HepG2 (cell line): ENCODE results near the gene AGAP1. TPM values are rescaled to one million over a fixed set of nuclear protein-coding genes. Genes with fewer than 3 reads are reported as not detected.

Source experiments
- ATAC-seq: fragments of 200-7000 bp; cut with Tn5 transposase; 3 replicates; pipeline ENCODE4 v1.9.1; 2020; ENCODE audit warnings: mild to moderate bottlenecking, moderate library complexity
- BruUV-seq: library from RNA; stranded (reverse); fragments of 400-500 nt; replicated peaks from 2 replicates; lab custom pipeline; 2021; lab: Mats Ljungman, UMichigan
- CTCF ChIA-PET: fragments of 300-600 bp; formaldehyde crosslinking; extraction: SDS; loops from one replicate; lab custom pipeline; 2021; ENCODE audit warnings: low total read pairs, inconsistent platforms, low intra/inter-chr PET ratio; lab: Yijun Ruan, JAX
- POLR2A ChIA-PET: fragments of 350-600 bp; sonication (Branson Sonifier 250); formaldehyde crosslinking; loops from one replicate; lab custom pipeline; 2020; ENCODE audit warnings: antibody characterized with exemption, inconsistent platforms; lab: Yijun Ruan, JAX
- DNase-seq: peaks from one replicate; pipeline ENCODE4 v3.0.0-alpha.2; 2015; ENCODE audit warnings: low spot score
- FAIRE-seq: peaks from 3 replicates; lab custom pipeline; 2011; peaks lifted over from hg19 to GRCh38; lab: Jason Lieb, UNC
- H2AFZ ChIP-seq: one replicate; pipeline ENCODE4 v1.6.1; 2011; ENCODE audit warnings: low read length, inconsistent platforms
- H3K27ac ChIP-seq: fragments of 300-600 bp; 3 replicates; pipeline ENCODE4 v1.8.0; 2011; ENCODE audit warnings: mixed run types, mild to moderate bottlenecking, mixed read lengths, low read length, inconsistent platforms; ENCODE audit not compliant: insufficient read depth; ENCODE audit errors: extremely low read length
- H3K27me3 ChIP-seq, 2 experiments: fragments of 200-600 bp in 1 of 2; 2 replicates in 1 of 2; 3 replicates in 1 of 2; pipeline versions ENCODE4 v1.6.0 to v1.8.0; 2011; ENCODE audit warnings: low read length in 2 of 2, mild to moderate bottlenecking in 2 of 2, moderate library complexity in 2 of 2, inconsistent platforms in 1 of 2; ENCODE audit not compliant: insufficient read depth in 2 of 2, control insufficient read depth in 1 of 2
- H3K36me3 ChIP-seq, 2 experiments: fragments of 200-600 bp in 1 of 2; replicated peaks in 1 of 2; 2 replicates in 1 of 2; 3 replicates in 1 of 2; pipeline versions ENCODE4 v1.5.1 to v1.8.0; 2011; ENCODE audit warnings: low read length in 2 of 2, inconsistent platforms in 1 of 2; ENCODE audit not compliant: insufficient read depth in 2 of 2, control insufficient read depth in 1 of 2
- H3K4me1 ChIP-seq: 2 replicates; pipeline ENCODE4 v1.5.1; 2012; ENCODE audit warnings: low read length, inconsistent platforms; ENCODE audit not compliant: insufficient read depth
- H3K4me2 ChIP-seq: 2 replicates; pipeline ENCODE4 v1.6.0; 2011; ENCODE audit warnings: low read depth, low read length, inconsistent platforms
- H3K4me3 ChIP-seq, 3 experiments: fragments of 200-600 bp in 1 of 3; sonication (generic), shearing (Covaris generic) in 1 of 3; replicated peaks in 1 of 3; 2 replicates each; pipeline ENCODE4 v1.5.1; 2011 to 2016; ENCODE audit warnings: low read length in 3 of 3, inconsistent platforms in 2 of 3, low read depth in 2 of 3, mild to moderate bottlenecking in 2 of 3, control low read depth in 1 of 3, mixed read lengths in 1 of 3; ENCODE audit not compliant: insufficient read depth in 1 of 3
- H3K79me2 ChIP-seq: one replicate; pipeline ENCODE4 v1.6.1; 2011; ENCODE audit warnings: low read length, inconsistent platforms; ENCODE audit not compliant: insufficient read depth
- H3K9ac ChIP-seq: 2 replicates; pipeline ENCODE4 v1.6.0; 2011; ENCODE audit warnings: mild to moderate bottlenecking, low read depth, low read length, inconsistent platforms; ENCODE audit not compliant: insufficient read depth
- H3K9me3 ChIP-seq: 2 replicates; pipeline ENCODE4 v1.5.1; 2012; ENCODE audit warnings: mild to moderate bottlenecking, low read length
- H4K20me1 ChIP-seq: 2 replicates; pipeline ENCODE4 v1.6.0; 2011; ENCODE audit warnings: inconsistent platforms, mild to moderate bottlenecking, low read length, moderate library complexity; ENCODE audit not compliant: insufficient read depth
- BRF2 ChIP-seq: sonication (generic); formaldehyde crosslinking; IDR thresholded peaks from 2 replicates; pipeline ENCODE4 v1.8.1; 2022; ENCODE audit warnings: mild to moderate bottlenecking, missing genetic modification reagents
- FOSL2 ChIP-seq: sonication (generic); formaldehyde crosslinking; IDR thresholded peaks from 2 replicates; pipeline ENCODE4 v1.4.0; 2020; ENCODE audit warnings: missing genetic modification reagents
- GABPB1 ChIP-seq: IDR thresholded peaks from 2 replicates; pipeline ENCODE4 v1.6.1; 2016; ENCODE audit warnings: mild to moderate bottlenecking, missing genetic modification reagents, moderate library complexity, missing compliant biosample characterization
- RELA ChIP-seq: sonication (generic); formaldehyde crosslinking; IDR thresholded peaks from 2 replicates; pipeline ENCODE4 v1.4.0; 2020; ENCODE audit warnings: missing genetic modification reagents
- RFX5 ChIP-seq: IDR thresholded peaks from 2 replicates; pipeline ENCODE4 v1.6.1; 2011; ENCODE audit warnings: low read depth, low read length, improper control_type of control experiment
- RFXAP ChIP-seq: sonication (generic); formaldehyde crosslinking; IDR thresholded peaks from 2 replicates; pipeline ENCODE4 v1.4.0; 2020; ENCODE audit warnings: missing genetic modification reagents, borderline replicate concordance
- SP140L ChIP-seq: sonication (generic); formaldehyde crosslinking; IDR thresholded peaks from 2 replicates; pipeline ENCODE4 v1.4.0; 2020; ENCODE audit warnings: missing genetic modification reagents, borderline replicate concordance
- TEF ChIP-seq: sonication (generic); formaldehyde crosslinking; IDR thresholded peaks from 2 replicates; pipeline ENCODE4 v1.5.0; 2020; ENCODE audit warnings: missing genetic modification reagents
- ZBTB14 ChIP-seq: sonication (generic); formaldehyde crosslinking; IDR thresholded peaks from 2 replicates; pipeline ENCODE4 v1.4.0; 2020; ENCODE audit warnings: missing genetic modification reagents
- ZNF281 ChIP-seq: sonication (generic); formaldehyde crosslinking; IDR thresholded peaks from 2 replicates; pipeline ENCODE4 v1.4.0; 2020; ENCODE audit warnings: missing genetic modification reagents, borderline replicate concordance
- ZNF432 ChIP-seq: sonication (generic); formaldehyde crosslinking; IDR thresholded peaks from 2 replicates; pipeline ENCODE4 v1.5.0; 2020; ENCODE audit warnings: missing genetic modification reagents, mild to moderate bottlenecking, borderline replicate concordance
- WGBS: methylation state at CpG from one replicate; pipeline ENCODE4 v1.1.6; 2017; ENCODE audit warnings: low lambda C conversion rate; 5-methylcytosine and 5-hydroxymethylcytosine counted together
- in situ Hi-C: cut with HindIII; loops from 2 replicates; pipeline ENCODE4 v1.10.0; 2017; ENCODE audit warnings: low pct_unique_long_range_greater_than_20kb; ENCODE audit not compliant: extremely low pct_ligation_motif_present
- intact Hi-C: fragments of 100-400 bp; cut with micrococcal nuclease; formaldehyde crosslinking; loops from one replicate; pipeline ENCODE4 v1.10.0; 2022; ENCODE audit not compliant: unreplicated experiment
- polyA plus RNA-seq, 8 experiments: library from polyadenylated mRNA; depleted of rRNA in 3 of 8; stranded (reverse) in 7 of 8; unstranded in 1 of 8; fragments of >200 nt; fragmentation: Illumina TruSeq in 4 of 8; extraction: Trizol in 4 of 8; gene quantifications; 2 replicates each; pipeline versions ENCODE4 v1.2.1 to v1.2.3, GENCODE V29; 2011 to 2016; ENCODE audit warnings: low read depth in 4 of 8, missing spikeins in 1 of 8, mixed read lengths in 1 of 8; ENCODE audit not compliant: insufficient read depth in 1 of 8
- total RNA-seq, 5 experiments: library from RNA; depleted of rRNA; stranded (reverse); fragments of >200 nt; fragmentation: Illumina TruSeq; extraction: Trizol; gene quantifications; 2 replicates each; pipeline ENCODE4 v1.2.3, GENCODE V29; 2016; ENCODE audit warnings: low read depth in 1 of 5

AGAP1 gene
- total and polyA plus RNA-seq, 2 of the 13 experiments (the other 11 are each of a cell fraction or from before 2014, with no cell fraction given), result 21.2 to 32.7 TPM

- TF ChIP-seq ZNF281 (CRISPR knock-in tag) (no peak), RFXAP (no peak)
These were observed 361.2 kb downstream of the AGAP1 start (continued) for GRCh38 chr2:235855011-235855410.

GRCh38 chr2:235856151-235856854 is 362.5 kb downstream of the AGAP1 start:
- ChIA-PET CTCF (no interaction called here), POLR2A (no interaction called here)
- FAIRE-seq (no peak), DNase-seq (no peak), ATAC-seq (peak; percentile 38; the same call in 2 of the 3 replicates)
- no peaks in the 10 kb centered on the region for H3K27me3 ChIP-seq
- intact Hi-C loops (no loop called here), in situ Hi-C loops (no loop called here)
- no peak overlapping the region for H2AFZ ChIP-seq
- no peak overlapping the region for H3K4me3 ChIP-seq
- H3K79me2 ChIP-seq, result no peaks in the 10 kb centered on the region
- no TSS peak for BruUV-seq
- H3K4me1 ChIP-seq, result no peaks in the 10 kb centered on the region
- H3K9me3 ChIP-seq, result no peaks in the 10 kb centered on the region
- H3K9ac ChIP-seq, result no peak overlapping the region
- whole genome bisulfite sequencing, result 99% methylated on average over 11 of the region's 11 CpGs
- peaks cover 2 to 7% of the 10 kb centered on the region in 2 experiments; a peak in 2 of 5 replicates for H3K36me3 ChIP-seq
- H3K27ac ChIP-seq, result no peak overlapping the region
- 0 out of 2 replicates have a peak, but pooled peaks cover 2% of the 10 kb centered on the region for H4K20me1 ChIP-seq
- no peak overlapping the region for H3K4me2 ChIP-seq
- no peak for TF ChIP-seq ZNF432 (CRISPR knock-in tag)
- no peak for TF ChIP-seq FOSL2 (CRISPR knock-in tag)
- TF ChIP-seq GABPB1 (CRISPR knock-in tag), result no peak
- TF ChIP-seq TEF, result no peak
- TF ChIP-seq RFX5, result no peak
- no peak for TF ChIP-seq ZBTB14 (CRISPR knock-in tag)
- TF ChIP-seq SP140L (CRISPR knock-in tag), result no peak
- TF ChIP-seq BRF2 (CRISPR knock-in tag), result no peak
- no peak for TF ChIP-seq RELA (CRISPR knock-in tag)
